ENCODE results near the gene SH2D3C.

DNA sequence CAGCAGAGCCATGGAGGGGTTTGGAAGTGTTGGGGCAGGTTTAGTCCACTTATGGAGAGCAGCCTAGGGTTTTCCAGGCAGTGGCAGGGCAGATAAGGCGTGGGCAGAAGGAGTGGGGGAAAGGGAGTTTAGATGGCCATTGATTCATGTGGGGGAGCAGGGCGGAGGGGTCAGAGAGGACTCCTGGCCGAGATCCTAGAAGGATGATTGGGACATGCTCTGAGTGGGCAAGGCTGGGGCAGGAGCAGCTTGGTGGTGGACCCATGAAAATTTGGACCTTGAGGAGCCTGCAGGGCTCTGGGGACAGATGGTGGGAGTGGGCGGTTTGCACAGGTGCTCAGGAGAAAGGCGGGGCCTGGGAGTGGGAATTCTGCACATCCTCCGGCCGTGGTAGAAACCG lies 25.3 kb downstream of the SH2D3C start:
- TF ChIP-seq, protein P1, sequence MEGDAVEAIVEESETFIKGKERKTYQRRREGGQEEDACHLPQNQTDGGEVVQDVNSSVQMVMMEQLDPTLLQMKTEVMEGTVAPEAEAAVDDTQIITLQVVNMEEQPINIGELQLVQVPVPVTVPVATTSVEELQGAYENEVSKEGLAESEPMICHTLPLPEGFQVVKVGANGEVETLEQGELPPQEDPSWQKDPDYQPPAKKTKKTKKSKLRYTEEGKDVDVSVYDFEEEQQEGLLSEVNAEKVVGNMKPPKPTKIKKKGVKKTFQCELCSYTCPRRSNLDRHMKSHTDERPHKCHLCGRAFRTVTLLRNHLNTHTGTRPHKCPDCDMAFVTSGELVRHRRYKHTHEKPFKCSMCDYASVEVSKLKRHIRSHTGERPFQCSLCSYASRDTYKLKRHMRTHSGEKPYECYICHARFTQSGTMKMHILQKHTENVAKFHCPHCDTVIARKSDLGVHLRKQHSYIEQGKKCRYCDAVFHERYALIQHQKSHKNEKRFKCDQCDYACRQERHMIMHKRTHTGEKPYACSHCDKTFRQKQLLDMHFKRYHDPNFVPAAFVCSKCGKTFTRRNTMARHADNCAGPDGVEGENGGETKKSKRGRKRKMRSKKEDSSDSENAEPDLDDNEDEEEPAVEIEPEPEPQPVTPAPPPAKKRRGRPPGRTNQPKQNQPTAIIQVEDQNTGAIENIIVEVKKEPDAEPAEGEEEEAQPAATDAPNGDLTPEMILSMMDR (tag by site-specific recombination; IDR thresholded peaks at IDR 0.05), result no peak
- TF ChIP-seq, protein P2, sequence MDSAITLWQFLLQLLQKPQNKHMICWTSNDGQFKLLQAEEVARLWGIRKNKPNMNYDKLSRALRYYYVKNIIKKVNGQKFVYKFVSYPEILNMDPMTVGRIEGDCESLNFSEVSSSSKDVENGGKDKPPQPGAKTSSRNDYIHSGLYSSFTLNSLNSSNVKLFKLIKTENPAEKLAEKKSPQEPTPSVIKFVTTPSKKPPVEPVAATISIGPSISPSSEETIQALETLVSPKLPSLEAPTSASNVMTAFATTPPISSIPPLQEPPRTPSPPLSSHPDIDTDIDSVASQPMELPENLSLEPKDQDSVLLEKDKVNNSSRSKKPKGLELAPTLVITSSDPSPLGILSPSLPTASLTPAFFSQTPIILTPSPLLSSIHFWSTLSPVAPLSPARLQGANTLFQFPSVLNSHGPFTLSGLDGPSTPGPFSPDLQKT (IDR thresholded peaks at IDR 0.05; ENCODE audit: borderline replicate concordance, low read depth, low read length), result no peak
- TF ChIP-seq GLI4 (tag by site-specific recombination; IDR thresholded peaks at IDR 0.05) (no peak), ZNF707 (tag by site-specific recombination; IDR thresholded peaks at IDR 0.05) (no peak)

Data from HEK293 (cell line).